Keratinocyte (primary cell): ENCODE results near the gene WDR93.

Experiments
- CTCF ChIP-seq, 3 experiments: IDR thresholded peaks in 1 of 3; conservative IDR thresholded peaks in 1 of 3; optimal IDR thresholded peaks in 1 of 3; 2 replicates in 2 of 3; 3 replicates in 1 of 3; pipeline versions ENCODE3 to v1.5.1; 2011; ENCODE audit warnings: low read length in 3 of 3, mild to moderate bottlenecking in 3 of 3, moderate library complexity in 2 of 3, control low read depth in 1 of 3, inconsistent platforms in 1 of 3; ENCODE audit not compliant: insufficient read depth in 2 of 3; ENCODE audit errors: extremely low read depth in 1 of 3
- EZH2 ChIP-seq: IDR thresholded peaks from one replicate; pipeline ENCODE4 v1.6.1; 2012; ENCODE audit warnings: inconsistent platforms, mild to moderate bottlenecking, low read length, moderate library complexity

GRCh38 chr15:89766357-89767311 lies 76.0 kb downstream of the WDR93 start:
- TF ChIP-seq CTCF (optimal IDR thresholded peaks at IDR 0.05 in 1 of 3, IDR thresholded peaks at IDR 0.05 in 1 of 3, conservative IDR thresholded peaks at IDR 0.05 in 1 of 3; ENCODE audit: extremely low read depth in 1 of 3, insufficient read depth in 2 of 3, low read length in 3 of 3) (no peak), EZH2 (no peak)
